GM12892 (cell line): Measurements from ENCODE around the gene RNASE12.
"Not testable (repeated sequence)": the region's sequence is repeated elsewhere in the genome, so short reads cannot be mapped to it uniquely, and the experiment has no call there.

Experiments
- POLR2A ChIP-seq: IDR thresholded peaks from 2 replicates; pipeline ENCODE4 v1.6.1; 2011; ENCODE audit warnings: low read depth, low read length, control low read depth
- POLR2AphosphoS5 ChIP-seq: IDR thresholded peaks from 2 replicates; pipeline ENCODE4 v1.6.1; 2011; ENCODE audit warnings: low read depth, low read length, control low read depth

- not testable (repeated sequence) for TF ChIP-seq POLR2A, POLR2AphosphoS5
Measured at GRCh38 chr14:20567199-20567598, 24.0 kb downstream of the RNASE12 start.
